SU-DHL-6 (cell line): Measurements from ENCODE around the gene ADAMTS3.

ENCODE experiments used
- EZH2phosphoT487 ChIP-seq: fragments of 200-600 bp; sonication (generic), shearing (Covaris generic); conservative IDR thresholded peaks from 2 replicates; pipeline ENCODE4 v1.6.1; 2018; ENCODE audit warnings: mild to moderate bottlenecking, antibody characterized with exemption, low read length, moderate library complexity, mixed read lengths
- TF ChIP-seq, protein P1 (sequence below): fragments of 200-600 bp; sonication (generic); IDR thresholded peaks from one replicate; pipeline ENCODE4 v1.5.1; 2017; ENCODE audit warnings: antibody characterized with exemption, mild to moderate bottlenecking, low read length, moderate library complexity; ENCODE audit not compliant: insufficient read depth, poor library complexity, severe bottlenecking

DNA sequence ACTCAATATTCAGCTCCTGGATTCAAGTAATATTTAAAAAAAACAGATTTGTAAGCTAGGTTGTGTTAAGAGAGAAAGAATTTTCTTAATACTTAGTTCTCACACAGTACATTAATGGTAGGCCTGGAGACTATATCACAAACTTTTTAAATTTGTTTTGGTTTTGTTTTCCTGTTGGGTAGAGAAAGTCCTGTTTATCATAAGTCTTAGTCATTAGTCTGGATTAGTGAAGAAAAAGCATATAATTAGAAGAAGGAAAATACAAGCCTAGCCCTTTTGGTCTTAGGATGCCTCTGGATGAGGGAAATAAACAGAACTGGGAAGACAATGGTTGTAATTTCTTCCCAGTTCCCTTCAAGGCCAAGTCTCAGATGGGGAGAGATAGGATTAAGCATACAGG is 163.6 kb downstream of the ADAMTS3 start:
- TF ChIP-seq, protein P1, sequence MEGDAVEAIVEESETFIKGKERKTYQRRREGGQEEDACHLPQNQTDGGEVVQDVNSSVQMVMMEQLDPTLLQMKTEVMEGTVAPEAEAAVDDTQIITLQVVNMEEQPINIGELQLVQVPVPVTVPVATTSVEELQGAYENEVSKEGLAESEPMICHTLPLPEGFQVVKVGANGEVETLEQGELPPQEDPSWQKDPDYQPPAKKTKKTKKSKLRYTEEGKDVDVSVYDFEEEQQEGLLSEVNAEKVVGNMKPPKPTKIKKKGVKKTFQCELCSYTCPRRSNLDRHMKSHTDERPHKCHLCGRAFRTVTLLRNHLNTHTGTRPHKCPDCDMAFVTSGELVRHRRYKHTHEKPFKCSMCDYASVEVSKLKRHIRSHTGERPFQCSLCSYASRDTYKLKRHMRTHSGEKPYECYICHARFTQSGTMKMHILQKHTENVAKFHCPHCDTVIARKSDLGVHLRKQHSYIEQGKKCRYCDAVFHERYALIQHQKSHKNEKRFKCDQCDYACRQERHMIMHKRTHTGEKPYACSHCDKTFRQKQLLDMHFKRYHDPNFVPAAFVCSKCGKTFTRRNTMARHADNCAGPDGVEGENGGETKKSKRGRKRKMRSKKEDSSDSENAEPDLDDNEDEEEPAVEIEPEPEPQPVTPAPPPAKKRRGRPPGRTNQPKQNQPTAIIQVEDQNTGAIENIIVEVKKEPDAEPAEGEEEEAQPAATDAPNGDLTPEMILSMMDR: no peak
- TF ChIP-seq EZH2phosphoT487: no peak
